Activated CD4-positive, alpha-beta T cell treated with anti-CD3 and anti-CD28 coated beads, Interleukin-2, amount 10 ng/mL, durations not matched to agents 7 days and 5 days (primary cell): ENCODE results near the gene MORN1. TPM values are rescaled to one million over a fixed set of nuclear protein-coding genes. Genes with fewer than 3 reads are reported as not detected.

Source experiments
- CTCF ChIA-PET: fragments of 350-600 bp; sonication (Branson Sonifier 250); formaldehyde crosslinking; loops from one replicate; lab custom pipeline; 2021; ENCODE audit warnings: antibody characterized with exemption; lab: Charles Lee
- POLR2A ChIA-PET: fragments of 350-600 bp; sonication (Branson Sonifier 250); formaldehyde crosslinking; loops from one replicate; lab custom pipeline; 2021; ENCODE audit warnings: antibody characterized with exemption; lab: Charles Lee
- DNase-seq: peaks from one replicate; pipeline ENCODE4 v3.0.0-alpha.2; 2020
- H3K27ac Mint-ChIP-seq: one replicate; pipeline ENCODE4 v1.8.0; 2021; ENCODE audit warnings: mild to moderate bottlenecking, moderate library complexity, mixed read lengths
- H3K27me3 Mint-ChIP-seq: one replicate; pipeline ENCODE4 v1.8.0; 2021; ENCODE audit warnings: mixed read lengths
- H3K36me3 Mint-ChIP-seq: one replicate; pipeline ENCODE4 v1.8.0; 2021; ENCODE audit warnings: low read depth, mixed read lengths
- H3K4me1 Mint-ChIP-seq: one replicate; pipeline ENCODE4 v1.8.0; 2021; ENCODE audit warnings: mixed read lengths
- H3K4me3 Mint-ChIP-seq: one replicate; pipeline ENCODE4 v1.8.0; 2021; ENCODE audit warnings: mild to moderate bottlenecking, moderate library complexity, mixed read lengths
- H3K9me3 Mint-ChIP-seq: one replicate; pipeline ENCODE4 v1.8.0; 2021; ENCODE audit warnings: mixed read lengths
- total RNA-seq, 2 experiments: library from RNA; stranded (reverse); gene quantifications; one replicate each; pipeline ENCODE4 v1.2.3, GENCODE V29; 2021

The MORN1 gene
- total RNA-seq, 2 experiments from 2014 or later, result 6.7 to 8.1 TPM

DNA sequence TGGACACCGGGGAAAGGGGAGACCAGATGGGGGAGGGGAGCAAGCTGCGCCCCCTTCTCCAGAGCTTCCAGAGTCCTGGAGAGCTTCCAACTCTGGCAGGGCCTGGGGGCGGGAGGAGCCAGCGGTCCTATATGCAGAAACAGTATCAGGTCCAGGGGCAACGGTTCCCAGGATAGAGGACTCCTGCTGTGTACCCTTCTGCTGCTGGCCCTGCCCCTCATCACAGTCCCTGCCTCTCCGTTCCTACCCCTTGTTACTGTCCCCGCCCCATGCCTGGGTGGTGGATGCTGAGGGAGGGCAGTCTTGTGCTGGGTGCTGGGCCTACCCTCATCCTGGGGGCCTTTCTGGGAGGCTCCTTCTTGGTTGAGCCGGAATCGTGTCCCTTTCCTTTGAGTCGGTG lies 40.2 kb upstream of the MORN1 start:
- peaks cover 10% of the 10 kb centered on the region for H3K9me3 Mint-ChIP-seq
- ChIA-PET POLR2A (no interaction called here), CTCF (interaction anchor here (1.0 kb wide), 1 partner anchor 9 kb away, joined by 3 read pairs; no protein-coding TSS in a partner anchor)
- no peak overlapping the region for H3K4me3 Mint-ChIP-seq
- no peaks in the 10 kb centered on the region for H3K4me1 Mint-ChIP-seq
- no peaks in the 10 kb centered on the region for H3K36me3 Mint-ChIP-seq
- DNase-seq, result no peak
- no peak overlapping the region for H3K27ac Mint-ChIP-seq
- no peaks in the 10 kb centered on the region for H3K27me3 Mint-ChIP-seq

DNA sequence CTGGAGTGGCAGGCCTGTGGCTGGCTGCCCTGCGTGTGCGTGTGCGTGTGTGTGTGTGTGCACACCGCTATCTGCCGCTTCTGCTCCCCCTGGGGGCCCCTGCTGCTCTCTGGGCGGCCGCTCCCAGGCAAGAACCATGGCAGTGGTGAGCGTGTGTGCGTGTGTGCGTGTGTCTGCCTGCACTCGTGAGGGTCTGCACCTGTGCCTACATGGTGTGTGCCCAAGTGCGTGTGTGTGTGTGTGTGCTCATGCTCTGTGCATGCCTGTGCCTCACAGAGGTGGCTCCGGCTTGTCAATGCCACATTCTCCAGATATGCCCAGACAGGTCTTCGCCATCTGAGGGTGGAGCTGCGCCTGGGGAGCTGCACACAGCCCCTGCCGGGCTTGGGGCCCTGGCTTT lies 39.7 kb upstream of the MORN1 start:
- POLR2A ChIA-PET, result no interaction called here

DNA sequence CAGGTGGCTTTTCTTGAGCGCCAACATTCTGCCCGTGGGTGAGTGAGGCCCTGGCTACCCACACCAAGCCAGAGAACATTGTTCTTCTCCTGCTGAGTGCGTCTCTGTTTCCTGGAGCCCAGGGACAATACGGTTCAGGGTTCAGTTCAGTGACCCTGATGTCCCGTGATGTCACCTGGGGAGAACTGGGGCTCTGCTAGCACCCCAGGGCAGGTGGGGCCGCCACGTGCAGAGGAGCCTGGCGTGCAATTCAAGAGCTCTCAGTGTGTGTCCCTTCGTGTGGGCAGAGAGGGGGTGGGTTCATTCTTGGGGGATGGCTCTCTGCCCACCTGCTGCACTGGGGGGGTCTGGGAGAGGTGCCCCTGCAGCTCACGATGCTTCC lies 39.2 kb upstream of the MORN1 start:
- no peaks in the 10 kb centered on the region for H3K4me1 Mint-ChIP-seq
- POLR2A ChIA-PET, result no interaction called here
- H3K9me3 Mint-ChIP-seq, result peaks cover 10% of the 10 kb centered on the region
- DNase-seq, result no peak
- no peaks in the 10 kb centered on the region for H3K27me3 Mint-ChIP-seq
- H3K27ac Mint-ChIP-seq, result no peak overlapping the region
- H3K4me3 Mint-ChIP-seq, result no peak overlapping the region
- CTCF ChIA-PET, result no interaction called here
- no peaks in the 10 kb centered on the region for H3K36me3 Mint-ChIP-seq

More for the DNA sequence above, 39.7 kb upstream of the MORN1 start:
- H3K36me3 Mint-ChIP-seq, result no peaks in the 10 kb centered on the region
- H3K4me3 Mint-ChIP-seq, result no peak overlapping the region
- peaks cover 10% of the 10 kb centered on the region for H3K9me3 Mint-ChIP-seq
- no peak overlapping the region for H3K27ac Mint-ChIP-seq
- no peak for DNase-seq
- H3K4me1 Mint-ChIP-seq, result no peaks in the 10 kb centered on the region
- CTCF ChIA-PET, result interaction anchor here (1.0 kb wide), 1 partner anchor 8 kb away, joined by 3 read pairs; no protein-coding TSS in a partner anchor
- no peaks in the 10 kb centered on the region for H3K27me3 Mint-ChIP-seq

DNA sequence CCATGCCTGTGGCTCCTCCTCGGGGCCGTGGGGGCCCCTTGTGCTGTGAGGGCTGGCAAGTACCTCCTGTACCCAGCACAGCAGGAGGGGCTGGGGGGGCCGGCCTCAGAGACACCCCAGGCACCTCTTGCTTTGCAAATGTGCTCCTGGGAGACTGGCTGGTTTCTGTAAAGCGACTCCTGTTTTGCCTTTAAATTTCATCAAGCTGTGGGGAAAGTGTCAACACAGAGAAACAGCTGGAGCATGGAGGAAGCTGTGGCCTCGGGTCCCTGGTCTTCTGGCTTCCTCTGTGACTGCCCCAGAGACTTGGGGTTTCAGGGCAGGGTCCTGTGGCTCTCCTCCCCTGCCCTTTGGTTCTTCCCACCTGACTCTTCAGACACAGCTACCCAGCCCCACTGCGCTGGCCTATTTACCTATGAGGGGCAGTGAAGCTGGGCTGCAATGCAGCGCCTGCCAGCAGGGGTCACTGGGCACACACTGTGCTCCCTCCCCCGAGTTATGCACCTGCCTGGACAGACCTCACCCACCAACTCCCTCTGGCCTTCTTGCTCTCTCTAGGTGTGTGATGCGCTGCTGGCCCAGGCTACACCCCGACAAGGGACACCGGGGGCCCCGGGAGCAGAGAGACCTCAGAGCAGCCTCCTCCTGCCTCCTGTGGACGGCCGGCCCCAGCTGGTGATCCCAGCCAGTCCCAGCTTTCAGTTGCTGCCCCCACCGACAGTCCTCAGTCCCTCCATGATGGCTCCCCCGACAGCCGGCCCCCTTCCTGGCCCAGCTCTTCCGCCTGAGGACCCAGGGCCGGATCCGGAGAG lies 38.6 kb upstream of the MORN1 start:
- H3K27ac Mint-ChIP-seq, result no peak overlapping the region
- no peaks in the 10 kb centered on the region for H3K4me1 Mint-ChIP-seq
- no peaks in the 10 kb centered on the region for H3K27me3 Mint-ChIP-seq
- peaks cover 10% of the 10 kb centered on the region for H3K9me3 Mint-ChIP-seq
- CTCF ChIA-PET, result interaction anchor here (1.3 kb wide), 1 partner anchor 49 kb away, joined by 3 read pairs; no protein-coding TSS in a partner anchor
- no peak for DNase-seq
- no peaks in the 10 kb centered on the region for H3K36me3 Mint-ChIP-seq
- H3K4me3 Mint-ChIP-seq, result no peak overlapping the region
- POLR2A ChIA-PET, result no interaction called here

DNA sequence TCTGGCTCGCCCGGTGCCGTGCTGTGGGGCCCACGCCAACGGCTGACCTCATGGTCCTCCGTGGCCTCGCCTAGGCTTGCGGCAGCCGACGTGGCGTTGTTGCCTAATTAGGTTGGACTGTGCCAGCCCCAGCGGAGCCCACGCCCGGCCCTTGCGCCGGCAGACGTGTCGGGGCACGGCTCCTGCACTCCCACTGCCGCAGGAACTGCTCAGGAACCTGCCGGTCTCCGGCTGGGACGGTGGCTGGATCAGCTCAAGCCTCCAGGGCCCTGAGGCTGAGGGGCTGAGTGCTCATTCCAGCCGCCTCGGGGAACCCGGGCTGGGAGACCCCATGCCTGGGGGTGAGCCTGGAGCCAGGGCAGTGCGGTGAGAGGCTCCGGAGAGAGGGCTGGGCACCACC lies 37.1 kb upstream of the MORN1 start:
- Mint-ChIP-seq H3K4me3 (no peak overlapping the region), H3K36me3 (peaks cover under 1% of the 10 kb centered on the region), H3K27me3 (no peaks in the 10 kb centered on the region), H3K4me1 (no peaks in the 10 kb centered on the region), H3K9me3 (peaks cover 12% of the 10 kb centered on the region), H3K27ac (no peak overlapping the region)
- DNase-seq, result no peak
- CTCF ChIA-PET, result interaction anchor here (1.3 kb wide), 1 partner anchor 47 kb away, joined by 3 read pairs; no protein-coding TSS in a partner anchor
- POLR2A ChIA-PET, result no interaction called here

DNA sequence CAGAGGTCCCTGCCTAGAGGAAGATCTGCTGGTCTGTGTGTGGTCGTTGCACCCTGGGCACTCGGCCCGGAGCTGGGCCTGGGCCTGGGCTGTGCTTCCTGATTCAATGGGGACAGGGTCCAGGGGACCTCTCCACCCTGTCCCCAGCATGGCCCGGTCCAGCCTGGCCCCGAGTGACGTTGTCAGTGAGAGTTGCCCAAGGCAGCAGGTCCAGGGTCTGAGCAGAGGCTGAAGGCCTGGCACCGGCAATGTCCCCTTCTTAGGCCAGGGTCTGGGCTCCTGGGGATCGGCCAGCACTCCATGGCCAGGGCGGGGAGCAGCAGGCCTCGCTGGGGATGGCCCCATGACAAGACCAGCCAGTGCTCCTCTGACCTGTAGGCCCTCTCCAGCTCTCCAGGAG lies 36.6 kb upstream of the MORN1 start:
- Mint-ChIP-seq H3K4me3 (no peak overlapping the region), H3K9me3 (peaks cover 18% of the 10 kb centered on the region), H3K36me3 (peaks cover 4% of the 10 kb centered on the region), H3K4me1 (no peaks in the 10 kb centered on the region), H3K27ac (no peak overlapping the region), H3K27me3 (no peaks in the 10 kb centered on the region)
- ChIA-PET POLR2A (no interaction called here), CTCF (no interaction called here)
- DNase-seq, result no peak

DNA sequence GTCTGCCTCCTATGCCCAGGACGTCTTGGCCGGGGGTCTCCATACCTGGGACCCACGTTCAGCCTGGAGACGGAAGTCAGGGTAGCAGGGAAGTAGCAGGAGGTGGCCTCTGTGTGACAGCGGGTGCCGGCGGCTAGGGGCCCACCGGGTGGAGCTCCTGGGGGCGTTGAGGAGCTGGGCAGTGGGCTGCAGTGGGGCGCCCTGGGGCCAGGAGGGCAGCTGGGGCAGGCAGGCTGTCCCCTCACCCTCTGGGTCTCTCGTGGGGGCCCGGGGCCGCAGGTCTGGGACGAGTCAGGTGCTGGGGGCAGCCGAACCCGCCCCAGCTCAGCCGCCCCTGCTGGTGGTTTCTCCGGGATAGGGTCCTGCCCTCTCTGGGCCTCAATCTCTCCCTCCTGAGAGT lies 35.7 kb upstream of the MORN1 start:
- Mint-ChIP-seq H3K36me3 (peaks cover 4% of the 10 kb centered on the region), H3K4me3 (no peak overlapping the region), H3K27me3 (no peaks in the 10 kb centered on the region), H3K27ac (no peak overlapping the region), H3K4me1 (no peaks in the 10 kb centered on the region), H3K9me3 (peaks cover 20% of the 10 kb centered on the region)
- no peak for DNase-seq
- ChIA-PET POLR2A (no interaction called here), CTCF (no interaction called here)

DNA sequence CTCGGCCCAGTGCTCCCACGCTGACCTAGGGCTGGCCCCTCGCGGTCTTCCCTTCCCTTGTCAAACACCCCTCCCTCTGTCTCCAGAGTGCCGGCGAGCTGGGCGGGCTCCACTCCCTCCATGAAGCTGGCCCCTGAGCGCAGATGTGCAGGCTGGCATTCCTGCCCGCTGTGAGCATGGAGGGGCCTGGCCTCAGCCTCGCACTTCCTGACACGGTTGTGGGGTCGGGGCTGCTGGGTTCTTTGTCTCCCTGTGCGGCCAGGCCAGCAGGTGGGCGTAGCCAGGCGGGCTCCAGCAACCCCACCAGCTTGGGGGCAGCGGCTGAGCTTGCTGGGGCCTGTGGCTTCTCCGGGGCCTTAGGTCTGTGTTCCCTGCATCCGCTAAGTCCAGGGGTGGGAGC lies 35.2 kb upstream of the MORN1 start:
- ChIA-PET POLR2A (no interaction called here), CTCF (interaction anchor here (0.7 kb wide), 1 partner anchor 11 kb away, joined by 3 read pairs; no protein-coding TSS in a partner anchor)
- Mint-ChIP-seq H3K9me3 (peaks cover 20% of the 10 kb centered on the region), H3K4me1 (no peaks in the 10 kb centered on the region), H3K36me3 (peaks cover 4% of the 10 kb centered on the region), H3K27me3 (no peaks in the 10 kb centered on the region), H3K4me3 (no peak overlapping the region), H3K27ac (no peak overlapping the region)
- DNase-seq, result no peak

DNA sequence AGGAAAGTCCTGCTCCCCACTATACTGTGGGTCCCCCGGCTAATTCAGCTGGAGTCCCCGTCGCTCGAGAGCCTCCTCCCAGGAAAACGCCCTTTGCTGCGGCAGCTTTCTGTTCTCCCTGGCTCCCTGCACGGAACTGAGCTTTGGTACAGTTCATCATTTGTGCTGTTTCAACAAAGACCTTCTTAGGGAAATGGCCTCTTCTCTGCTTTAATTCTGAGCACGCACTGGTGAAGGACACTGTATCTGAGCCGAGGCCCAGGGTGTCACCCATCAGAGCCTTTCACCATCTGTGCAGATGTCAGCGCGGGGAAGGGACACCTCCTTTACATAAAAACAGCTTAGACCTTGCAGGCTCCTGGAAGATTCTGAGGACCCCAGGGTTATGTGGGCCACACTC lies 34.5 kb upstream of the MORN1 start:
- no peaks in the 10 kb centered on the region for H3K4me1 Mint-ChIP-seq
- no peak overlapping the region for H3K27ac Mint-ChIP-seq

DNA sequence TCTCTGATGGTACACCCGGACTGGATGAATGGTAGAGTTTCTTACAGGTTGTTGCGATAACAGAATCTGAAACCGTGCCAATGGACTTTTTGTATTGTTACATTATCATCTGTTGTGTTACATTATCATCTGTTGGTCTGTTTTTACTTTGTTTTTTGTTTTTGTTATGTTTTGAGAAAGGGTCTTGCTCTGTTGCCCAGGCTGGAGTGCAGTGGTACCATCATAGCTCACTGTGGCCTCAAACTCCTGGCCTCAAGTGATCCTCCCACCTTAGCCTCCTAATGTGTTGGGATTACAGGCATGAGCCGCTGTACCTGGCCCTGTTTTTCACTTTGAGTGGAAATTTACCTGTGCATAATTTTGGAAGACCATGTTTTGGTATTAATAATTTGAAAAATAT lies 31.2 kb upstream of the MORN1 start:
- peaks cover 6% of the 10 kb centered on the region for H3K4me1 Mint-ChIP-seq
- no peak overlapping the region for H3K27ac Mint-ChIP-seq
- DNase-seq, result no peak
- H3K4me3 Mint-ChIP-seq, result no peak overlapping the region
- peaks cover 4% of the 10 kb centered on the region for H3K36me3 Mint-ChIP-seq
- ChIA-PET CTCF (interaction anchor here (1.2 kb wide), 1 partner anchor 9 kb away, joined by 3 read pairs; no protein-coding TSS in a partner anchor), POLR2A (no interaction called here)
- no peaks in the 10 kb centered on the region for H3K27me3 Mint-ChIP-seq
- peaks cover 10% of the 10 kb centered on the region for H3K9me3 Mint-ChIP-seq

More for the DNA sequence above, 34.5 kb upstream of the MORN1 start:
- ChIA-PET CTCF (interaction anchor here (0.7 kb wide), 1 partner anchor 10 kb away, joined by 3 read pairs; no protein-coding TSS in a partner anchor), POLR2A (no interaction called here)
- Mint-ChIP-seq H3K4me3 (no peak overlapping the region), H3K27me3 (no peaks in the 10 kb centered on the region), H3K9me3 (peaks cover 20% of the 10 kb centered on the region), H3K36me3 (peaks cover 4% of the 10 kb centered on the region)
- no peak for DNase-seq

DNA sequence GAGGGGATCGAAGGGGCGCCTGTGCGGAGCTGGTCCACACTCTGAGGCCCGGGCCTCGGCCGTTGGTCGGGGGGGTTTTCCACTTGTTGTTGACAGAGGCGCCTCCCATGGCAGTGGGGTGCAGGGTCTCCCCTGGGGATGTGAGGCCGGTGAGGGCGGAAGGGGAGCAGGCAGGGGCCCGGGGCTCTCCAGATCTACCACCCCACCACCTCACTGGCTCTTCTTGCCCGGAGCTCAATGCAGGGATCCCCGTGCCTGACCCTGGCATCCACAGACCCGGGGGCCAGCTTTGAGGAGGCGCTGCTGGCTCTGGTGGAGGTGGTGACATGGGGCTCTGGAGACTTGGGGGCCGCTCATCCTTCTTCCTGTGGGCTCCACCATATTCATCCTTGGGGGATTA lies 28.1 kb upstream of the MORN1 start:
- peaks cover 10% of the 10 kb centered on the region for H3K9me3 Mint-ChIP-seq
- CTCF ChIA-PET, result interaction anchor here (0.6 to 1.1 kb wide), 3 partner anchors 105 to 1614 kb away, joined by 3 to 4 read pairs (median 4); no protein-coding TSS in a partner anchor
- H3K36me3 Mint-ChIP-seq, result peaks cover 4% of the 10 kb centered on the region
- H3K27me3 Mint-ChIP-seq, result no peaks in the 10 kb centered on the region
- POLR2A ChIA-PET, result no interaction called here
- peaks cover 28% of the 10 kb centered on the region for H3K4me1 Mint-ChIP-seq
- no peak overlapping the region for H3K27ac Mint-ChIP-seq
- DNase-seq, result no peak
- H3K4me3 Mint-ChIP-seq, result no peak overlapping the region

DNA sequence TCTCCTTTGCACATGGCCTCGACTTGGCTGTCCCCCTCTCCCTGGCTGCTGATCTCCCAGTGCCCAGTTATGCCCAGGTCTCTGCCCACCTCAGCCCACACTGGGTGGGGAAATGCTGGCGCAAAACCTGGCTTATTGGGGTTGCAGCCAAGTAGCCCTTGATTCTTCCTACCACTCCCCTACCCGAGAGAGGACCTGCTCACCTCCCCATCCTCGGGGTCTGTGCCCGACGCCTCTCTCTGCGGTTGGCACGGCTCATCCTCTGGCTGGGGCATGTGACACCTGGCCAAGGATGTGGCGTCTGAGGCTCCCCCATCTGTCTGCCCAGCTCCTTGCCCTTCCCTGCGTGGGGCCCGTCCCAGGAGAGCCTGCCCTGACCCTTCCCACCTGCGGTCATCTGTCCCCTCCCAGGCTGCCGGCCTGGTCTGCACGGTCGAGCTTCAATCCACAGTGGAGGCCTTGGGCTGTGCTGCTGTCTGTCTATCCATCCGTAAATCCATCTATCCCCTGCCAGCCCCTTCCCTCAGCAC lies 27.5 kb upstream of the MORN1 start:
- ChIA-PET POLR2A (no interaction called here), CTCF (no interaction called here)
- H3K4me1 Mint-ChIP-seq, result peaks cover 34% of the 10 kb centered on the region
- peak overlapping the region; percentile 62 for H3K27ac Mint-ChIP-seq
- H3K9me3 Mint-ChIP-seq, result peaks cover 10% of the 10 kb centered on the region
- no peak overlapping the region for H3K4me3 Mint-ChIP-seq
- DNase-seq, result no peak
- no peaks in the 10 kb centered on the region for H3K27me3 Mint-ChIP-seq
- peaks cover 4% of the 10 kb centered on the region for H3K36me3 Mint-ChIP-seq

DNA sequence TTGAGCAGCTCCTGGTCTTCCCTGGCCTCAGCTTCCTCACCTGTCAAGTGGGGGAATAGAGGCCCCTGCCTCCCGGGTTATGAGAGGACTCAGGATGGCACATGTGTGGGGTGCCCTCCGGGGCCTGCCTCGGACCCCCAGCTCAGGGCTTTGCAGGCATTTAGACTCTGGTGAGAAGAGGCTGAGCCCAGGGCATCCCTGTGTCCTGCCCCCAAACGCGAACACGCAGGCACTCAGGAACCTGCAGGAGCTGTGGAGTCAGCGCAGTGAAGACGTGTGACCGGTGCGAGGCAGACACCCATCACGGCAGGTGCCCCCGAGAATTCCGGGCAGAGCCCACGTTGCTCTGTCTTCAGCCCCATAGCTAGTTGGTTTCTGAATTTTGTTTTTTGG lies 26.5 kb upstream of the MORN1 start:
- no peaks in the 10 kb centered on the region for H3K36me3 Mint-ChIP-seq
- DNase-seq, result no peak
- H3K4me1 Mint-ChIP-seq, result peaks cover 37% of the 10 kb centered on the region
- CTCF ChIA-PET, result interaction anchor here (1.1 kb wide), 1 partner anchor 223 kb away, joined by 4 read pairs; the partner anchor contains the start of gene FAAP20
- H3K4me3 Mint-ChIP-seq, result no peak overlapping the region
- no peak overlapping the region for H3K27ac Mint-ChIP-seq
- no peaks in the 10 kb centered on the region for H3K27me3 Mint-ChIP-seq
- POLR2A ChIA-PET, result no interaction called here
- peaks cover under 1% of the 10 kb centered on the region for H3K9me3 Mint-ChIP-seq
